HS-5 (cell line): Measurements from ENCODE around the gene CRY2.
A peak's percentile ranks its signal among the peaks of the same experiment; 100 is the strongest.
"Not testable (repeated sequence)": the region's sequence is repeated elsewhere in the genome, so short reads cannot be mapped to it uniquely, and the experiment has no call there.

Experiments used
- DNase-seq: peaks from one replicate; pipeline ENCODE4 v3.0.0-alpha.2; 2012; ENCODE audit warnings: low read depth

The CRY2 gene

GRCh38 chr11:45899448-45900174 lies 52.3 kb downstream of the CRY2 start:
- DNase-seq, result peak; percentile 71

GRCh38 chr11:45900175-45900800 lies 53.0 kb downstream of the CRY2 start:
- DNase-seq, result not testable (repeated sequence)

GRCh38 chr11:45900916-45901617 lies 53.8 kb downstream of the CRY2 start:
- DNase-seq, result no peak

GRCh38 chr11:45901626-45902025 lies 54.4 kb downstream of the CRY2 start:
- DNase-seq, result no peak

- no peak for DNase-seq
Observed at GRCh38 chr11:45902452-45903380, 55.4 kb downstream of the CRY2 start.

- DNase-seq, result no peak
Observed at GRCh38 chr11:45904309-45904915, 57.1 kb downstream of the CRY2 start.

GRCh38 chr11:45905095-45905494 lies 57.8 kb downstream of the CRY2 start:
- no peak for DNase-seq

GRCh38 chr11:45905576-45905975 lies 58.3 kb downstream of the CRY2 start:
- not testable (repeated sequence) for DNase-seq

DNA sequence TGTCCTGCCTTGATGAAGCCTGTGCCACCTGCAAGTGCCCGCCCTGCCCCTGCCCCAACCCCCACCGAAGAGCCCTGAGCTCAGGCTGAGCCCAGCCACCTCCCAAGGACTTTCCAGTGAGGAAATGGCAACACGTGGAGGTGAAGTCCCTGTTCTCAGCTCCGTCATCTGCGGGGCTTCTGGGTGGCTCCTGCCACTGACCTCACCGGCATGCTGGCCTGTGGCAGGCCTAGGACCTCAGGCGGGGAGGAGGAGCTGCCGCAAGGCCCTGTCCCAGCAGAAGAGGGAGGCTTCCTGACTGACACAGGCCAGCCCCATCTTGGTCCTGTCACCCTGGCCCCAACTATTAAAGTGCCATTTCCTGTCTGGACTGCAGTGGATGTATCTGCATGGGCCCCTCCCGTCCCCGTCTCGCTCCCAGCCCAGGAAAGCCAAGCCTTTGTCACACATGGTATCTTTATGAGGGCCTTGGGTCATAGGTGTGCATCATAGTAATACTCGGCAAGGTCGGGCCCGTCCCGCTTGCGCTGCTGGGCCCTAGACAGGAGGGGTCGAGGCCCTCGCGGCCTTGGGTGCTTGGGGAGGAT lies 58.9 kb downstream of the CRY2 start:
- no peak for DNase-seq

GRCh38 chr11:45906965-45907611 lies 59.8 kb downstream of the CRY2 start, which contains the start of gene FREY1:
FREY1 (minus strand) TSS chr11:45907271; CDS start chr11:45907245, 26 bp downstream.
- no peak for DNase-seq

- DNase-seq, result no peak
Observed at GRCh38 chr11:45907911-45908370, 60.7 kb downstream of the CRY2 start.

DNA sequence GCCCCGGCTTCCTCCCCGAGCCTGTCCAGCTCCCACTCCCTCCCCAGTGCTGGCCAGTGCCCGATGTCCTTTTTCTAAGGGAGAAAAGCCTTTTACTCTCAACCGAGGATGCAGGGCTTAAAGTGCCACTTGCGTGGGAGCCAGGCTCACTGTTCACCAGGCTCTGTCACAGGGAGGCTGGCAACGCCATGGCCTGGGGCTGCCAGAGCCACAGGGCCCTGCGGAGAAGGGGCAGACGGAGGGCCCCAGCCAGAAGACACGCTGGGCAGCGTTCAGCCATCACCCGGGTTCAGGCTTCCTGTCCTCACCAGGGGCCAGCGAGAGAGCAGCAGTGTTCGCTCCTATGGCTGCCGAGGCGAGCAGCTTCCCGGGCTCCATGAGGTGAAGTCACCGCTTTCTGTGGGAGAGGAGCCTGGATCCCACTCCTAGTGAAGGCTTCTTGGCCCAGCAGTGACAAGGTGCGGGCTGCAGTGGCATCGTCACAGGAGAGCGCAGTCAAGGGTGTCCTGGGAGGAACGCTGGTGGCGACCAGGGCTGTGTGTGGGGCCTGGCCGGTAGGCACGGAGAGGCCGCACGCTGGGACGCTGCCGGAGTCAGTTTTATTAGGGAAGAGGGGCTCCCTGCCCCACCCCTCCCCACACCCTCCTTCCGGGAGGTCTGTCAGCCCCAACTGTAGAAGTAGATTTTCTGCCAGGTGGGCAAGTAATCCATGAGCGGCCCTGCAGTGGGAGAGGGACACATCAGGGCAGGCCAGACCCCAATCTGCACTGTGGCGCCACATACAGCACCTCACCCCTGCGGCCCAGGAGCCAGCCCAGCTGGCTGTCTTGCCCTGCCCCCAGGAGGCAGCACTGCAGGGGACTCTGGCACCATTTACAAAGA lies 62.6 kb downstream of the CRY2 start:
- no peak for DNase-seq

DNA sequence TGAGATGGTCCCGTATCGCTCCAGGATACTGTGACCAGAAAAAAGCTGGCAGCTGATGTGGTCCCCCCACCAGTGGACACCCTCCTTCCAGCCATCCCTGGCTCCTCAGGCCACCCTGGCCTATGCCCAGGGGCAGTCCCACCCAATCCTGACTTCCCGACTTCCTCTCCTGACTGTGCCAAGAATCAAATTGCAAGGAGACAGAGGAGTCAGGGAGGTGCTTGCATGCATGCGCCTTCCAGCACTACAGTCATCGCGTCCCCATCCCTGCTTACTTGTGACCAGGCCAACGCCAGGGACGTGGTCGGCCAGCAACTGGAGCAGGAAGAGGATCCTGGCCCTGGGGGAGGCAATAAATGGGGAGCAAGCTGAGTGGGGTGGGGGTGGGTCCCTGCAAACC lies 63.3 kb downstream of the CRY2 start:
- no peak for DNase-seq

DNA sequence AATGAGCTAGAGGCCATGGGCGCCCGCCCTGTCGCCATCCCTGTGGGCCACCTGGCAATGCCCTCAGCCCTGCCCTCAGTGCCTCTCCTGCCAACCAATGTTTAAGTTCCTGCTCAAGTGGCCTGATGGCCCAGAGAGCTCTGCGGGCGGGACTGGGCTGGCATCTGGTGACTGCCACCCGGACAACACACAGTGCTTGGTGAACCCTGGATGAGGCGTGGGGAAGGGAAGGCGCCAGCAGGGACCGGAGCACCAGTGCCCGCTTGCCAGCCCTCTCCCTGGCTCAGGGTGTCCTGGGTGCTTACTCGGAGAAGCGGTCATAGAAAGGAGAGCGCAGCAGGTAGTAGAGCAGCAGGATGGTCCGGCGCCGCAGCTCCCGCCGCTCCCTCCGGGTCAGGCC lies 66.2 kb downstream of the CRY2 start:
- no peak for DNase-seq

DNA sequence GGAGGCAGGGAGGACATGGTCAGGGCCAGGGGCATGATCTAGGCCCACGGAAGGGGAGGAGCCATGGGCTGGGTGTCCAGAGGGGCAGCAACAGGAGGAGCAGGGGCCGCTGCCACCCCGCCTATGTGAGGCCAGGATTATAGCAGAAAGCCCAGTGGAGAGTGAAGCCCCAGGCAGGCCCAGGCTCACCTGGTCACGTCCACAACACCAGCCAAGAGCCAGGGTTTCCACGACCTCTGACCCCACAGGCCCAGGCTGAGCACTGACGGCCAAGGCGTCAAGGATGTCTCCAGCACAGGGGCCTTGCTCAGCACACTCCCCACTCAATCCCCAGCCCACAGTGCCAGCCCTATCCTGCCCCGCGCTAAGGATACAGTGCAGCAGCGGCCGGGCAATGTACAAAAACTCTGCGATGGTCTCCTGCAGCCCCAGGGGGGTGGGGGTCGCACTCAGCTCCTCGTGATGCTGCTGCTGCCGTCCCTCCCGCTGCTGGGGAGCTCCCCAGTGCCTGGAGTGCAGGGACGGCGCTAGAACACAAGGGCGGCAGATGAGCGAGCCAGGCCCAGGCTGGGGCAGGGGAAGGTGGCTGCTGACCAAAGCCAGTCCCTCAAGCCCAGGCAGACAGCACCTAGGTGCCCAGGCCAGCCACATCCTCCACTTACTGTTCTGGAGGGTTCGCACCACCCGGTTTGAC lies 66.8 kb downstream of the CRY2 start:
- DNase-seq, result no peak

GRCh38 chr11:45915446-45915845 lies 68.2 kb downstream of the CRY2 start:
- no peak for DNase-seq

DNA sequence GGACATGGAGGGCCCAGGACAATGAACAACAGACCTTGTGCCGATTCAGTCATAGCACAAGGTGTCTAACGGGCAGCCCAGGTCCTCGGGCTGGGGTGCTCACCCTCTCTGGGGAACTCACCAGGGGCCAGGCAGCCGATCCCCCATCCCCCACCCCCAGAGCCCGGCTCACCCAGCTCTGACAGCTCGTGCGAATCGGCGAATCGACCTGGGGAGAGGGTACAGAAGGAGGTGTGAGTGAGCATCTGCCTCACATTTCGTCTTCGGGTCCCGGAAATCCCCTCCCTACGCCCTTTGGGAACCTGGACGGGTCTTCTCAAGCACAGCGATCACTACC lies 70.0 kb downstream of the CRY2 start:
- no peak for DNase-seq

- peak; percentile 96 for DNase-seq
Observed at GRCh38 chr11:45917623-45918330, 70.5 kb downstream of the CRY2 start, which contains the start of gene PEX16. PEX16 (minus strand) TSS chr11:45917877; CDS start chr11:45917811, 66 bp downstream.
